HG03139 (cell line): ENCODE data around the gene AP4E1.
"Not testable (repeated sequence)": the region's sequence is repeated elsewhere in the genome, so short reads cannot be mapped to it uniquely, and the experiment has no call there.

Source experiments
- ATAC-seq: cut with Tn5 transposase; IDR thresholded peaks from one replicate; pipeline ENCODE4 v1.9.1; 2021; ENCODE audit not compliant: unreplicated experiment

AP4E1 gene

DNA sequence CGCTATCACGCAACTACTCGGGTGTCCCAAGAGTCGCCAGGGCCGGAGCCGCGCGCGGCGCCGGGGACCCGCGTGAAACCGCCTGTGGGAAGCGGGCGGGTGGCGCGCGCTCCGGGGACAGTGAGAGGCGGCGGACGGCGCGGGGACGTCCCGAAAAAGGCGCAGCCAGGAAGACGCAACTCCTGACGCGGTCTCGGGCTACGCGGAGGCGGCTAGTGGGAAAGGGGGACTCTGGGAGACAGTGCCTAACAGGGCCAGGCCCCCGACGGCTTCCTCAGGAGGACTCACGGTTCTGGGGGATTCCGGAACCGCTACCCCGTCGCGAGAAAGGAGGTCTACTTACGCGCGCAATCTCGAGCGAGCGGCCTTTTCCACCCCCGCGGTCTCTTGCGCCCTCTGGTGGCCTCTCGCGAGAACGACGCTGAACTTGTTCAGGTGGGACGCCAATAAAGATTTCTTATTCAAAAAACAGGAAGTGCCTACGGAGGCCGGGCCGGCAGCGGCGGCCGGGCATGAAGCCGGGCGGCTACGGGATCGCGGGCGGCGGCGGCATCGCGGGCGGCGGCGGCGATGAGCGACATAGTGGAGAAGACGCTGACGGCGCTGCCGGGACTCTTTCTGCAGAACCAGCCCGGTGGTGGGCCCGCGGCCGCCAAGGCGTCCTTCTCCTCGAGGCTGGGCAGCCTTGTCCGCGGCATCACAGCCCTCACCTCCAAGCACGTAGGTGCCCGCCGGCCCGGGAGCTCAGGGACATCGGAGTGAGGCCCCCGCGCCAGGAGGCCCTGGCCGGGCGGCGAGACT lies at the start of gene AP4E1:
AP4E1 (plus strand) TSS at position 475 of the 801 bp plus-strand sequence; CDS start at position 571, 96 bp downstream.
- ATAC-seq, result peak; percentile 53

DNA sequence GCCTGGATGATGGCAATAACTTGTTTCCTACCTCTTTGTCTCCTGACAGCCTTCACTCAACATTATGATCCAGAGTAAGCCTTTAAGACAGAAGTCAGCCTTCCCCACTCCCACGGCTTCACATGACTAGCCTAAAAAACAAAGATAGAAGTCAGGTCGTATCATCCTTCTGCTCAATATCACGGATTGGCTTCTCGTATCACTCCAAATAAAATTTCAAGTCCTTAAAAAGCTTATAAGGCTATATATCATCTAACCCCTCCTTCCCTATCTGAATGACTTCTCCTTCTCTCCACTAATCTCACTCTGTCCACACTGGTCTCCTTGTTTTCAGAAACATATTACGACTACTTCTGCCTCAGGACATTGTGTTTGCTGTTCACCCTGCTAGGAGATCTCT lies 47.7 kb upstream of the AP4E1 start:
- no peak for ATAC-seq

GRCh38 chr15:50862553-50862952 lies 45.9 kb upstream of the AP4E1 start:
- no peak for ATAC-seq

DNA sequence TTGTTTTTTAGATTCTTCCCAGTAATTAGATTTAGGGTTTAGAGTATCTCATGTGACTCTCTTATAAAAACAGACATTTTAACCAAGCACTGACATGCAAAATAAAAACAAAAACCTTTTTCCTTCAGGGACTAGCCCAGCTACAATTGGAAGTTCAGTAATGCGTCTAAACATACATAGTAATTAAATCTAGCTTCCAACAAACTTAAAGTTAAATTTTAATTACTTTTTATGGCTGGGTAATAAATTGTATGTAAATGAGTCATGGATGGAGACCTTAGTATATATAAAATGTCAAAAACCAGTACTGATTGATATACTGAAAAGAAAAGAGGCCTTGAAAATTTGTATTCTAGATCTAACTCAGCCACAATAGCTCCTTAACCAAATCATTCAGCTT lies 43.6 kb upstream of the AP4E1 start:
- no peak for ATAC-seq

DNA sequence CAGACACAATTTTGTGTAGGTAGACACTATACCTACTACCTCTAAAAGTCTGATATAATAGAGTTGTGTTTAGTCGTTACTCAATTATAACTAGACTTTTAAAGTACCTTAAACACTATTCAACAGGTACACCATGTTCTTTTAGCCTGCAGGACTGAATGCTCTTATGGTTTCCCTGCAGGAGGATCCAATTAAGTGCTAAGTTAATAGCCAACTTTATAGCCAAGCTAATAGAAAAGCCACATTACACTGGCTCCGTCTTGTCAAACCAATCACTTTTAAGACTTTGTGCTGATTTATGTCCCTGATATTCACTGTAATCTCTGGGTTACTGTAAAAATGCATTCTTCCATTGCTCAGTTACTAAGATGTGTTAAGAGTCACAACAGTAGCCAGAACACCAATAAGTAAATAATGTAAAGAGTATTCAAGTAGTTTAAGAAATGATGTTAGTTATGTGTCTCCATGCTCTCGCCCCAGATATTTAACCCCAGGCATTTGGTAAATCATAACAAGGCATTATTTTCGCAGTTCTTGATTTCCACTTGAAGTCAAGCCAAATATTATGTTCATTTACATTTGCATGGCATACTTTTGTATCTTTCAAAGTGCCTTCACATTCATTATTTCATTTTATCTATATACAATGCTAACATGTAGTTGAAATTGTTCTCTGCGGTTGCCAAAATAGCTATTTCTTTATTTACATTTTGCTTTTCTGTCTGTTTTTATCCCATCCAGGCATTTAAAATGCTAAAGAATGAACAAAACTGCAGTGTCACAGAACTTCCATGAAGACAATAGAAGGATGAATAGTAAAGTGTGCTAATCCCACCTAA lies 42.7 kb upstream of the AP4E1 start:
- no peak for ATAC-seq

DNA sequence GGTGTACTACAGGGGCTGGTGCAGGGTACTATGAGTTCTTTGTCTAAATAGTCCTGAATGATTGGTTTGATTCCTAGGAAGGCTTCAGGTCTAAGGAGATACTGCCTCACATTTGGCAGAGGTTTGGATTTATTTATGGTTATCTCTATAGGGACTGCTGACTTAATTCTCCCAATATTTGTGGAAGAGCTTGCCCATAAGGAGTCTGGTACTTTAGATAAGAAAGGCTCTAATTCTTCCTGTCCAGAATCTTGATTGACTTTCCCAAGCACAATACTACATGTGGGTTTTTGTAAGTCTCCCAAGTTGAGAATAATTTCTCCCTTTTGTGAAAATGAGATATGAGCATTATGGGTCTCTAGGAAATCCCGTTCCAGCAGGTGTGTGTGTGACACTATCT lies 36.7 kb upstream of the AP4E1 start:
- no peak for ATAC-seq

- no peak for ATAC-seq
These were observed 35.6 kb upstream of the AP4E1 start for GRCh38 chr15:50872832-50873426.

DNA sequence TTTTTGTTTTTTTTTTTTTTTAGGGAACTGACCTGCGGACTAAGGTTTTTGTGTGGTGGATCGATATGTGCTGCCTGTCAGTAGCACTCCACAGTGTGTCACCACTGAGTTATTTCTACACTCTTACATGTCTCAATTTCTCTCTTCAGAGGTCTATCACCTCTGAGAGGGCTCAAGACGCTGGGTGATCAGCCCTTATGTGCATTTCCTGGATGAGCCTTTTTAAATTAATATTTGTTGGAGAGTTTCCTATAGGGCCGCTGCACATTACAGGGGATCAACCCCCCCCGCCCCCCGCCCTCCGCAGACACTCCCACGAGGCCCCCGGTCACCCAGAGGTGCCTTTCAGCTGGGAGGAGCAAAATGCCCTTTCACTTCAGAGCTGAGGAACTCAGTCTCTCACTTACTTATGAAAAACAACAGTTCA lies 34.5 kb upstream of the AP4E1 start:
- ATAC-seq, result no peak

GRCh38 chr15:50875238-50875637 lies 33.2 kb upstream of the AP4E1 start:
- not testable (repeated sequence) for ATAC-seq

DNA sequence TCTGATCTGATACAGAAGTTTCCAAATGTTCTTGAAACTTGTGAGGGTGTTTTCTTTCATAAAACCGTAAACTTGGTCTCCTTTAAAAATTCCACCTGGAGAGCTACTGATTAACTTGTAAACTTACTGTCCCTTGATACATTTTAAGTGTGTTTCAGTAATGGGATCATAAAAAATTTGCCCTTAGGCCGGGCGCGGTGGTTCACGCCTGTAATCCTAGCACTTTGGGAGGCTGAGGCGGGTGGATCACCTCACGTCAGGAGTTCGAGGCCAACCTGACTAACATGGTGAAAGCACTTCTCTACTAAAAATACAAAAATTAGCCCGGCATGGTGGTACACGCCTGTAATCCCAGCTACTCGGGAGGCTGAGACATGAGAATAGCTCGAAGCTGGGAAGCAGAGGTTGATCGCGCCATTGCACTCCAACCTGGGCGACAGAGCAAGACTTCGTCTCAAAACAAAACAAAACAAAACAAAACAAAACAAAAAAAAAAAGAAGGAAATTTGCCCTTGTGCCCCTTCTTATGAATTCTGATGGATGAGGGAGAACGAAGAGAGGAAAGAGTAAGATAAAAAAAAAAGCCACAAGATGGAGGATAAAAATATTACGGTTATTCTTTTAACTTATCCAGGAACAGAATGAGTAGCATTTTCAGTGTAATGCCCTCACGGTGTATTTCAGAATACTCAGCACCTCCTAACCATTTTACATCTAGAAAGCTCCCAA lies 32.1 kb upstream of the AP4E1 start:
- ATAC-seq, result no peak

- no peak for ATAC-seq
These were observed 31.5 kb upstream of the AP4E1 start for GRCh38 chr15:50876989-50877360.

GRCh38 chr15:50879016-50879617 lies 29.4 kb upstream of the AP4E1 start:
- peak; percentile 38 for ATAC-seq

- ATAC-seq, result no peak
These were observed 28.3 kb upstream of the AP4E1 start for GRCh38 chr15:50880206-50880605.

GRCh38 chr15:50880651-50881114 lies 27.8 kb upstream of the AP4E1 start:
- no peak for ATAC-seq

DNA sequence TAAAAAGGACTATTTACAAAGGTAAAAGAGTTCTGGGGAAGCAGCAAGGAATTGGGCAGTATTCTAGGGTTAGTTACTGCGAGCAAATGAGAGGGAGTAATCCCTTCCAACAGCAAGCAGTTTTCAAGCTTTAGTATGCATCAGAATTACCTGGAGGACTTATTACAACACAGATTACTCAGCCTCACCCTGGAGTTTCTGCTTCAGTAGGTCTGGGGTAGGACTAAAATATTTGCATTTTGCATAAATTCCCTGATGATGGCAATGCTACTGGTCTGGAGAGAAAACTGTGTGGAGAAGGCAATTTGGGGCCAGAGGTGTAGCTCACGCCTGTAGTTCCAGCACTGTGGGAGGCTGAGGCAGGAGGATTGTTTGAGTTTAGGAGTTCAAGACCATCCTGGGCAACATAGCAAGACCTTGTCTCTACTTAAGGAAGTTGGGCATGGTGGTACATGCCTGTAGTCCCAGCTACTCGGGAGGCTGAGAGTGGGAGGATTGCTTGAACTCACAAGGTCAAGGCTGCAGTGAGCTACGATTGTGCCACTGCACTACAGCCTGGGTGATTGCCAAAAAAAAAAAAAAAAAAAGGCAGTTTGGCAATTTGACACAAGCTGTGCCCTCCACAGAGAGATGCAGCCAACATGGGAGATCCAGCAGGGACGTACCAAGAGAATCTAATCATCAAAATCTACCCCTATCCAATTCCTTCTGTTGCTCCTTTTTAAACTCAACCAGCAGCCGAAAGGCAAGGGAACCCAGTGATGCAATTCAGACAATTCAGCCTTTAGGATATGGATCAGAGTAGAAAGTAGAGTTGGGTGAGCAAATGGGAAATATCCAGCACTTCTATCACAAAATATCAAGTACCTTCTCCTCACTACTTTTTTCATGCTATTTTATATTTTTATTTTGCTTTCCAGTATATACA lies 27.1 kb upstream of the AP4E1 start:
- ATAC-seq, result no peak

- ATAC-seq, result no peak
These were observed 24.6 kb upstream of the AP4E1 start for GRCh38 chr15:50883903-50884302.

DNA sequence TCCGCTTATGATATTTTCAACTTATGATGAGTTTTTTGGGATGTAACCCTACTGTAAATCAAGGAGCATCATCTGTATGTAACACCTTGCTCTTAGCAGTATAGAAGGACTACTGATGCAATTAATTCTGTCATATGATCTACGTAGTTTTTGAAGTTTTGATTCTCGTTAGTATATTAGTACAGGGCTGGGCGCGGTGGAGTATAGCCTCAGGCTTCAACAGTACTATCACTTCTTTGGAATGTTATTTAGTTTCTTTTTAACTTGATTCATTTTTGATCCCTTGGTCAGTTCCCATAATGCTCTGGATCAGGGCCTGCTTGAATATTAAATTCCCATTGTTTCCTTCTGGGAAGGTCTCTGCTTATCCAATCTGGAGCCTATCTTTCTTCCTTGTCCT lies 23.9 kb upstream of the AP4E1 start:
- ATAC-seq, result no peak

- ATAC-seq, result no peak
These were observed 22.4 kb upstream of the AP4E1 start for GRCh38 chr15:50886139-50886467.

DNA sequence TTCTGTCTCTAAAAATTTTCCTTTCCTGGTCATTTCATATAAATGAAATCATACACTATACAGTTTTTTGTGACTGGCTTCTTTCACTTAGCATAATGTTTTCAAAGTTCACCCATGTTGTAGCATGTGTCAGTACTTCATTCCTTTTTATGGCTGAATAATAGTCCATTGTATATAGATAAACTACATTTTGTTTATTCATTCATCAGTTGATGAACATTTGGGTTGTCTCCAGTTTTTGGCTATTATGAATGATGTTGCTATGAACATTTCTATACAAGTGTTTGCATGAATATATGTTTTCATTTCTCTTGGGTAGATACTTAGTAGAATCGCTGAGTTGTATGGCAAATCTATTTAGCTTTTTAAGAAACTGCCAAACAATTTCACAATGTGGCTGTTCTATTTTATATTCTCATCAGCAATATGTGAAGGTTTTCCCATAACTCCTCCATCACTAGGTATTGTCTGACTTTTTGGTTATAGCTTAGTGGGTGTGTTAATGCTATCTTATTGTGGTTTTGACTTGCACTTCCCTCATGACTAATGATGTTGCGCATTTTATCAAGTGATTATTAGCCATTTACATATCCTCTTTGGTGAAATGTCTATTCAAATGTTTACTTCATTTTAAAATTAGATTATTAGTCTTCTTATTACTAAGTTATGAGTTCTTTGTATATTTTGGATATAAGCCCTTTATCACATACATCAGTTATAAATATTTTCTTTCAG lies 21.7 kb upstream of the AP4E1 start:
- ATAC-seq, result no peak
